Measurements from ENCODE around the gene NTNG2.

NTNG2 gene

GRCh38 chr9:132234535-132234934 is 72.7 kb downstream of the NTNG2 start:
- TF ChIP-seq SIN3A (IDR thresholded peaks at IDR 0.05; ENCODE audit: borderline replicate concordance, insufficient read depth, low read length): no peak

- no peak for TF ChIP-seq FOXP2 (optimal IDR thresholded peaks at IDR 0.05; ENCODE audit: borderline replicate concordance, extremely low read depth, extremely low read length, insufficient read depth)
- TF ChIP-seq SIN3A (IDR thresholded peaks at IDR 0.05; ENCODE audit: borderline replicate concordance, insufficient read depth, low read length): no peak
- no peak for TF ChIP-seq TAF1 (IDR thresholded peaks at IDR 0.05; ENCODE audit: borderline replicate concordance, insufficient read depth, low read length)
- TF ChIP-seq REST (IDR thresholded peaks at IDR 0.05; ENCODE audit: insufficient read depth in 1 of 2, low read depth in 2 of 2, low read length in 2 of 2): no peak
- no peak for TF ChIP-seq POLR2AphosphoS5 (IDR thresholded peaks at IDR 0.05; ENCODE audit: low read depth, low read length)
Observed at GRCh38 chr9:132235125-132235524, 73.3 kb downstream of the NTNG2 start.

GRCh38 chr9:132235894-132236661 is 74.2 kb downstream of the NTNG2 start:
- TF ChIP-seq SIN3A (IDR thresholded peaks at IDR 0.05; ENCODE audit: borderline replicate concordance, insufficient read depth, low read length) (no peak), REST (IDR thresholded peaks at IDR 0.05; ENCODE audit: insufficient read depth in 1 of 2, low read depth in 2 of 2, low read length in 2 of 2) (no peak), POLR2AphosphoS5 (IDR thresholded peaks at IDR 0.05; ENCODE audit: low read depth, low read length) (no peak), TAF1 (IDR thresholded peaks at IDR 0.05; ENCODE audit: borderline replicate concordance, insufficient read depth, low read length) (no peak), FOXP2 (optimal IDR thresholded peaks at IDR 0.05; ENCODE audit: borderline replicate concordance, extremely low read depth, extremely low read length, insufficient read depth) (no peak)

- no peak for TF ChIP-seq POLR2AphosphoS5 (IDR thresholded peaks at IDR 0.05; ENCODE audit: low read depth, low read length)
- no peak for TF ChIP-seq TAF1 (IDR thresholded peaks at IDR 0.05; ENCODE audit: borderline replicate concordance, insufficient read depth, low read length)
- TF ChIP-seq SIN3A (IDR thresholded peaks at IDR 0.05; ENCODE audit: borderline replicate concordance, insufficient read depth, low read length): no peak
- no peak for TF ChIP-seq FOXP2 (optimal IDR thresholded peaks at IDR 0.05; ENCODE audit: borderline replicate concordance, extremely low read depth, extremely low read length, insufficient read depth)
- no peak for TF ChIP-seq REST (IDR thresholded peaks at IDR 0.05; ENCODE audit: insufficient read depth in 1 of 2, low read depth in 2 of 2, low read length in 2 of 2)
Observed at GRCh38 chr9:132236662-132237311, 74.9 kb downstream of the NTNG2 start.

- no peak for TF ChIP-seq FOXP2 (optimal IDR thresholded peaks at IDR 0.05; ENCODE audit: borderline replicate concordance, extremely low read depth, extremely low read length, insufficient read depth)
- no peak for TF ChIP-seq TAF1 (IDR thresholded peaks at IDR 0.05; ENCODE audit: borderline replicate concordance, insufficient read depth, low read length)
- no peak for TF ChIP-seq SIN3A (IDR thresholded peaks at IDR 0.05; ENCODE audit: borderline replicate concordance, insufficient read depth, low read length)
- no peak for TF ChIP-seq POLR2AphosphoS5 (IDR thresholded peaks at IDR 0.05; ENCODE audit: low read depth, low read length)
- no peak for TF ChIP-seq REST (IDR thresholded peaks at IDR 0.05; ENCODE audit: insufficient read depth in 1 of 2, low read depth in 2 of 2, low read length in 2 of 2)
Observed at GRCh38 chr9:132237481-132237880, 75.6 kb downstream of the NTNG2 start.
